ENCODE measurements around the gene TMEM14A.
"Not testable (repeated sequence)": the region's sequence is repeated elsewhere in the genome, so short reads cannot be mapped to it uniquely, and the experiment has no call there.

Gene TMEM14A, protein sequence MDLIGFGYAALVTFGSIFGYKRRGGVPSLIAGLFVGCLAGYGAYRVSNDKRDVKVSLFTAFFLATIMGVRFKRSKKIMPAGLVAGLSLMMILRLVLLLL

DNA sequence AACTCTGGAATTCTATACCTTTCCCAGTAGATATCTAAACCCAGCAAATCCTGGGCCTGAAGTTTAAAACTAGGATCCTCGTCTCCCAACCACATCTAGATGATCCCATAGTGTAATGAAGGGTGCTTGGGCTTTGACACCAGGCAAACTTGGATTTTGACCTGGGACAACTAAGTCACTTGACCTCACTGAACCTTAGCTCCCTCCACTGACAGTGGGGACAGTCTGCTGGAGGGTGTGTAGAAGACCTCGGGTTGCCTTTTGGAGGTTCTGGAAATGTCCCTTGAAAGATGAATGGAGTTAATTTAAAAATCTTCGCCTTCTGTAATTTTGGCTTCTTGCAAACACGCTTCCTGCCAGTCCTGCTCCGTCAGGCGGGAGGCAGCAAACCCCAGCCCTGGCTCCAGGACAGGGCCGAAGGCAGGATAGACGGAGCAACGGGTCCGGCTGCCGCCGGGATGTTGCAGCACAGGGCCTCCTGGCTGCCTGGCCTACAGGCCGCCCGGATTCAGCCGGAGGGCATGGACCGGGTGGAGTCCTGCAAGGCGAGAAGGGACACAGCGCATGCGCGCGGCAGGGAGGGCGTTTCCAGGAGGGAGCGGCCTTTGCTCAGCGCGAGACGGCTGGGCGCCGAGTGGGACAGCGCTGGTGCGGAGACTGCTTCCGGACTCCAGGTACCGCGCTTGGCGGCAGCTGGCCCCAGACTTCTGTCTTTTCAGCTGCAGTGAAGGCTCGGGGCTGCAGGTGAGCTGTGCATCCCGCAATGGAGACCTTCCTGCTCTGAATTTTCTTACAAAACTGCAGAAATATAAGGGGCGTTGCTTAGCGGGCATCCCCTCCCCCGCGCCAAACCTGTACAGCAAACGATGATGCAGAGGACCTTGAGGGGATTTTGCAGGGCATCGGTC lies at the start of gene TMEM14A:
Gene TMEM14A, plus strand, starts transcription at position 612 of the 908 bp plus-strand sequence. CDS start 5,990 bp downstream, outside the sequence.
- peak; percentile 93 for DNase-seq

DNA sequence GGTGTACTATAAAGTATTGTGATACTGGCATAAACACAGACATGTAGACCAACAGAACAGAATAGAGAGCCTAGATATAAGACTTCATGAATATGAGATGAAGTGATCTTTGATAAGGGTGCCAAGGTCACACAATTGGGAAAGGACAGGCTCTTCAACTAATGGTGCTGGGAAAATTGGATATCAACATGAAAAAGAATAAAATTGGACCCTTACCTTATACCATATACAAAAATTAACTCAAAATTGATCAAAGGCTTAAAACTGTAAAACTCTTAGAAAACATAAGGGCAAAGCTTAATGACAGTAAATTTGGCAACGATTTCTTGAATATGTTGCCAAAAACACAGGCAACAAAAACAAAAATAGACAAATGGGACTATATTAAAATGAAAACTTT lies 49.3 kb upstream of the TMEM14A start:
- no peak for DNase-seq

DNA sequence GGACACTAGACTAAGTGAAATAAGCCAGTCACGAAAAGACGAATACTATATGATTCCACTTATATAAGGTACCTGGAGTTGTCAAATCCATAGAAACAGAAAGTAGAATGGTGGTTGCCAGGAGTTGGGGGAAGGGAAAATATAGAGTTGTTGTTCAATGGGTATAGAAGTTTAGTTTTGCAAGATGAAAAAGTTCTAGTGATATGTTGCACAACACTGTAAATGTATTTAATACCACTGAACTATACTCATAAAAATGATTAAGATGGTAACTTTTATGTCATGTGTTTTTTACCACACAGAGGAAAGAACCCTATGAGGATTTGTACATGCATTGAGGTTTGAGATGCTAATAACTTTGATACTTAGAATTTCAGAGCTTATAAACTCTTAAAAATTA lies 48.1 kb upstream of the TMEM14A start:
- no peak for DNase-seq

DNA sequence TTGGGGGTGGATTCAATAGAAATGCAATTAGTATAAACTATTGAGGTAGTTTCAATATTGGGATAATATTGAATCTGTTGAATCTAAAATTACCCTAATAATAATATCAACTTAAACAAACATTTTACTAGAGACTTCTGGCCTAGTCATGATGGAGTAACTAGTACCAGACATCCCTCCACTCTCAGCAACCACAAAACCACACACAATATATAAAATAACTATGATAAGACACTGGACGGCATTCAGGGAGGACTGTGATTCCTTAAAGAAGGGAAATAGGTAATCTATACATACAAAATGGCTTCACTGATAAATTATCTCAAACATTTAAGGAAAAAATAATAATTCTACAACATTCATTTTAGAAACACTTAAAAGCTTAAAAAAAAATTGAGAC lies 38.9 kb upstream of the TMEM14A start:
- no peak for DNase-seq

DNA sequence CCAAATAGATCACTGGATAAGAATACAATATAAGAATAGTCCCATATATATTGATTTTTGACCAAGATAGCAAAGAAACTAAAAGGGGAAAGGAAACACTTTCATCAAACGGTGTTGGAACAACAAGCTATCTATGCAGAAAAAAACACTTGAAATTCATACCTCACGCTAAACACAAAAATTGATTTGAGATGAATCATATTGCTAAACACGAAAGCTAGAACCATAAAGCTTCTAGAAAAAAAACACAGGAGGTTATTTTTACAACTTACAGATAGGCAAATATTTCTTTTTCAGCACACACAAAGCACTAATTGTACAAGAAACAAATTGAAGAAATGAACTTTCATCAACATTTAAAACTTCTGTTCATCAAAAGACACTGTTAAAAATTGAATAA lies 36.7 kb upstream of the TMEM14A start:
- no peak for DNase-seq

DNA sequence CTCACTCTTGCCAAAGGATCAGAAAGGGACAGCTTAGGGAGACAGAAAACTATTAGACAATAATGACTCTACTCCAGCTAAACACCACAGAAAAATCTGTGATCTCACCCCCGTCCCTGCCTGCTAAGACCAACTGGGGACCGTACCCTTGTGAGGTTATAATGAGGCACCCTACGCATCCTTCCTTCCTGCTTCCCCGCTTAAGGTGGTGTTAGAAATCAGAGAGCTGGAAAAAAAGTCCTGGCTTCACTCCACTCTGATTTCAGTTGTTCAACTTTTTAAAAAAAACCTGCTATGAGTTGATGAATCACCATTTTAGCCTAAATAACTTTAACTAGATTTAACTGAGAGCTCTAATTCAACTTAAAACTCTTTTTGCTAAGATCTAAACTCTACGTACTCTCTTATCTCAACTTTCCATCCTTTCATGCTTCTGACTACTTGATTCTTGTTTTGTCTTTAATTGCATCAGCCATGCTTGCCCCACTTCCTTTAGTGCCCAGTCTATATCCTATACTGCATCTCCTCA lies 35.8 kb upstream of the TMEM14A start:
- no peak for DNase-seq

DNA sequence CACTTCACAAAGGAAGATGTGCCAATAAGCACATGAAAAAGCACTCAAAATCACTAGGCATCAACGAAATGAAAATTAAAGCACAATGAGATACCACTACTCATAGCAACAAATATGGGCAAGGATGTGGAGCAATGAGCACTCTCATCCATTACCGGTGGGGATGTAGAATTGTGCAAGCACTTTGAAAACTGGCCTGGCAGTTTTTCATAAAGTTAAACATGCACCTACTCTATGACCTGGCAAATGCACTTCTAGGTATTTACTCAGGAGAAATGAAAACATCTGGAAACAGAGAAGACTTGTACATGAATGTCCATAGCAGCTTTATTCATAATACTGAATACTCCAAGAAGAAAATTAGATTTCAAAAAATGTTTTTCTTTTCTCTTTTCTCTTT lies 34.1 kb upstream of the TMEM14A start:
- no peak for DNase-seq

DNA sequence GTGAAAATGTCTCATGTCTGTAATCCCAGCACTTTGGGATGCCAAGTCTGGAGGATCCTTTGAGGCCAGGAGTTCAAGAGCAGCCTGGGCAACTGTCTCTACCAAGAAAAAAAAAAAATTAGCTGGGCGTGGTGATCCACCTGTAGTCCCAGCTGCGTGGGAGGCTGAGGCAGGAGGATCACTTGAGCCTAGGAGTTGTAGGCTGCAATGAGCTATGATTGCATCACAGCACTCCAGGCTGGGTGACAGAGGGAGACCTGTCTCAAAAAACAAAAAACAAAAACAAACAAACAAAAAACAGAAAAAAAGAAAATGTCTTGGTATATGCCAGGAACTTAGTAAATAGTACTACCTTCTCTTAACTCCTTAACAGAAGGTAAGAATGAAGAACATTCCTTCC lies 31.4 kb upstream of the TMEM14A start:
- no peak for DNase-seq

DNA sequence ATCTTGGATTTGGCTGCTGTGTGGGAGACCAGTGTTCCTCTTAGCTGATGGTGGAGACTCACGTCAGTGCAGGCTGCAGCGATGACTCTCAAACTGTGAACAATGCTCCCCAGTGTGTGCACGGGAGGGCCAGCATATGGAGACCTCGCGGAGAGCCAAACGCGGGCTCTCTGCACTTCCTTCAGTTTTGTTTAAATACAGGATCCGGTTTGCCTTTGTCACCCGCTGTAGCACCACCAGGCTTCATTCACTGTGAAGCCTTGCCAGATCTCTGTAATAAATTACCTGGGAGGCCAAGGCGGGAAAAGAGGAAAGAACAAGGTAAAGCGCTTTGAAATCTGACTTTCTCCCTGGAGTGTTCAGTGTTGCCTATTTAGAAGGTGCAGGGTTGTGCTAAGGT lies 30.7 kb upstream of the TMEM14A start:
- DNase-seq, result peak; percentile 35

DNA sequence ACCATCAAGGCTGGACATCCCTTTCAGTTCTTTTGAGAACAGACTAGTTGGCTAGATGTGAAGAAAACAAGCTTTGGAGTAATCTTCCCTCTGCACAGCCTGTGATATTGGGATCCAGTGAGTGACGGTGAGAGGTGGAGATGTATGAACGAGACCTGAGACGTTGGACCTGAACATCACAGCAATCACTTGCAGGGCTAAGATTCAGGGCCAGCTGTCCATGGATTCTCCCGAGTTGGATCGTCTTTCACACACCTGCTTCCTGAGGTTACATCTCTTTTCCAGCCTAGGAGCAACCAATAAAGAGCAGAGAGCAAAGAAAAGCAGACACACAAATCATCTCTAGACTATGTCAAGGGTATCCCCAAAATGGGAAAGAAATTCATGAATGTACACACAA lies 30.0 kb upstream of the TMEM14A start:
- DNase-seq, result no peak

DNA sequence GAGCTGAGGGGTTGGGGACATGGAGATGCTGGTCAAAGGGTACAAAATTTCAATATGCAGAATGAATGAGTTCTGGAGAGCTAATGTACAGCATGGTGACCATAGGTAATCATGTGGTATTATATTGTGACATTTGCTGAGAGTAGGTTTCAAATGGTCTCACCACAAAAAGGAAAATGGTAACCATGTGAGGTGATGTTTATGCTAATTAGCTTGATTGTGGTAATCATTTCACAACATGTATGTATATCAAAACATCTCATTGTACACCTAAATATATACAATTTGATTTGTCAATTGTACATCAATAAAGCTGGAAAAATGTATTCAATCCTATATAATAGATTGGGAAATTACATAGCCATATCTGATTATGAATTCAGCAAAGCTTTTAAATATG lies 29.5 kb upstream of the TMEM14A start:
- DNase-seq, result no peak

DNA sequence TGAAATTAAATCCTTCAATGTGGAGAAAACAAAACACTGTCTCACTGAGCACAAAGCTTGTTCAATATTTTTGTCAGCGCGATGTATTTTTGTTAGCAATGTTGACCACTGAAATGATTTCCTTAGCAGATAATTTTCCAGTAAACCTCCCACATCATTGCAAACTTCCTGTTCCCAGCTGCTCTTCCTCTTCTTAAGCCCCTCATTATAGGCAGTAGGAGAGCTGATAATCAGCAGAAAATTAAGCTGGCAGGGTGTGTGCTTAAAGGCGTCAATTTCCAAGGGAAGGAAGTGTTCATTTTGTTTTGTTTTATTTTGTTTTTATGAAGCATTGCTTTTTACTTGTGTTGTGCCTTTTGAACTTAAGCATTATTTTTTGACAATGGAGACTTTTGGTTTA lies 29.1 kb upstream of the TMEM14A start:
- DNase-seq, result peak; percentile 59

DNA sequence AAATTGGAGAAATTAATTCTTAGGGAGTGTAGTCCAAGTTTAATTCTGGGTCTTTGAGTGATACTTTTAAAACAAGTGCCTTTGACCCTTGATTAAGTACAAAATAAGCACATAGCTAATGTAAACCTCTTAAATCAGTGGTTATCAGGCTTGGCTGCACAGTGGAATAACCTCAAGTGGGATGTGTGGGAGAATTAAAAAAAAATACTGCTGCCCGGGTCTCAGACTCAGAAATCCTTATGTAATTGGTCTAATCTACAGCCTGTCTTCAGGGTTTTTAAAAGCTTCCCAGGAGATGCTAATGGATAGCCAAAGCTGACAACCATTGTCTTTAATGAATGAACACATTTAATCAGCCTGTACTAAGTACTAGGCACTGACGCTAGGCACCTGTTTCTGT lies 28.5 kb upstream of the TMEM14A start:
- DNase-seq, result no peak

DNA sequence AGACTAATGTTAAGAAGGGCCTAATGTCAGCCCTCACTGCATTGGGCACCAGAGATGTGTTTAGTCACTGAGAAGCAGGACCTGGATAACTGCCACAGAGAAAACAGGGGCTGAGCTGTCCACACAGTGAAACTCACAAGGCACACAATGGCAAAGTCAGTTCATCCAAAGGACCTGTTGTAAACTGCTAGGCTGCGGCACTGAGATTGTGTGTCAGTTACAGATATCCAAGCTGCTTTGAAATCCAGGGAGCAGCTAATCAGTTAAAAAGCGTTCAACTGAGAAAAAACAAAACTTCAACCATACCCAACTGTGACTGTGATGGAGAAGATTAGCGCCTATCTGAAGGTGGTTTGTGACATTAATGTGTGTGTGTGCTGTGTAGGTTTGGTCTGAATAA lies 27.8 kb upstream of the TMEM14A start:
- DNase-seq, result no peak

DNA sequence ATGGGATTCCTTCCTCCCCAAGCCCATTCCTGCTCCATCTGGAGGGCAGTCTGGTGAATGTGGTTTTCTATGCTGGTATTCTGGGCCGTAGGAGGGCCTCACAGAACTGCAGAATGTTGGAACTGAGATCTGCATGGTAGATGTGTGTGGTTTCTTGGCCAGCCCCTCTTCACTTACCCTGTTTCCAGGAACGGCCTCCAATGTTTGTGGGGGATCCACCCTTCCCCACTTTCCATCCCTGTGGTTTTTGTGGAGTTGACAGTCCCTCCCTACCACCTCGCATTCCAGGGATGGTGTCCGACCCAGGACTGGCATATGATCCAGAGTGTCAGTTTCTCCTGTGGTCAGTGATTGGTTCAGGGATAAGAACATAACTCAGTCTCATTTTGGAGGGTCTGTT lies 26.7 kb upstream of the TMEM14A start:
- DNase-seq, result no peak

DNA sequence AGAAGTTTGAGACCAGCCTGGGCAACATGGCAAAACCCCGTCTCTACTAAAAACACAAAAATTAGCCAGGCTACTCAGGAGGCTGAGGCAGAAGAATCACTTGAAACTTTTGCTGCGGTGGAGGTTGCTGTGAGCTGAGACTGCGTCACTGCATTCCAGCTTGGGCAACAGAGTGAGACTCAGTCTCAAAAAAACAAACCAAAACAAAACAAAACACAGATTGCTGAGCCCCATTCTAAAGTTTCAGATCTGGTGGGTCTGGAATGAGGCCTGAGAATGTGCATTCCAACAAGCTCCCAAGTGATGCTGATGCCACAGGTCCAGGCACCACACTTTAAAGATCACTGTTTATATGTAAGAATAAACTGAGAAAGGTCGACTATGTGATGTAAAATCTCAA lies 24.9 kb upstream of the TMEM14A start:
- no peak for DNase-seq

DNA sequence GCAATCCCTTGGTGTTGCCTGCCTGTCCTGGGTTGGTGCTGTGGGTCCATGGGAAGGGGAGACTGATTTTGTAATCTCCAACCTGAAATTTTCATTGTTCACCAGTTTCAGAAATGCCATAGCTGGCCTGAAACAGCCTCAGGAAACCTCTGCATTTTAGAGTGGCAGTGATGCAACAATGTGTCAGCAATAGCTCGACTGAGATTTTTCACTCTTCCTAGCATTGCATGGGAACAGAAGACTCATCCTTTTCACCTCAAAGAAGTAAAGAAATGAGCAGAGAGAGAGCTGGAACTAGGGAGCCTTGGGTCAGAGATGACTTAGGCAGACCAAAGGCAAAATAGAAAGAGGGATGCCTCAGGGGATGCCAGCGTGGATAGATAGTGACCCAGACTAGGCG lies 23.7 kb upstream of the TMEM14A start:
- DNase-seq, result peak; percentile 42

DNA sequence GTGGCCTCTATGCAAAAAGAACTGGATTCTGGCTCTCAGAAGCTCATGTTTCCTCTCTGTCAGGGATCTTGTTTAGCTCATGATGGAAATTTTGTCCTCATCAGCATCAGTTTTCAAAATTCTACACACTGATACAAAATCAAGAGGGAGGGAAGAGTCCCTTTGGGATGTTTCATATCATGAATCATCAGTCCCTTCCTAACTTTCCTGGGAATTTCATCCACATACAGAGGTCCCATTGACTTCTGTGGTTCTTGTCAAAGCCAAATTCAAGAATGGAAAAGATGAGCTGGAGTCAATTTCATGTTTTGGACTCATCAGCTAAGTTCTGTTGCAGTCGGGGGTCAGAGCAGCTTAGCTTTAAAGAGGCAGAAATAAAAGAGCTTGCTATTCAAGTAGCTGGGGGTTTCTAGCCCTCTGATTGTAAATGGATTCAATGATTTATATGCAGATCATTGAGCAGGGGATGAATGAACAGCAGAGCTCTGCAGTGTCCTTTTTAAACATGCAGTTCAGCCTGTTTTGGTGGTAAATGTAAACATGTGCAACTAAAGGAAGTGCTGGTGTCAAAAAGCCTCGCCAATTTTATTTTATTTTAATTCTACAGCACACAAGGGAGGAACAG lies 21.3 kb upstream of the TMEM14A start:
- no peak for DNase-seq

DNA sequence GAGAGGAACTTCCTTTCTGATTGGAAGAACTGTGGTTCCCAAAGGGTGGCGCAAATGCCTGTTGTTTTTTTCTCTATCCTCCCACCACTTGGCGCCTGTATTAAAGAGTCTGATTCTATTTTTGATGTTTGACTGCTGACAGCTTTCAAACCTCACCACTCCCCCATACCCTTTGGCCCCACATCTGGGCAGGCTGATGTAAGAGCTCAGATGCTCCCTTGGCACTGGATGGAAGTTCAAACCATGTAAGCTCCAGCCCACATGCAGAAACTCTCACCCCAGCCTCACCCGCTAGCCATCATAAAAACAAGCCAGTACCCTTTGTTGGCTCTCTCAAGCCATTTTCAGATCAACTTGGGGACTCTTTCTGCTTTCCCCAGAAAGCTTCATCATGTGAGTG lies 20.0 kb upstream of the TMEM14A start:
- no peak for DNase-seq

DNA sequence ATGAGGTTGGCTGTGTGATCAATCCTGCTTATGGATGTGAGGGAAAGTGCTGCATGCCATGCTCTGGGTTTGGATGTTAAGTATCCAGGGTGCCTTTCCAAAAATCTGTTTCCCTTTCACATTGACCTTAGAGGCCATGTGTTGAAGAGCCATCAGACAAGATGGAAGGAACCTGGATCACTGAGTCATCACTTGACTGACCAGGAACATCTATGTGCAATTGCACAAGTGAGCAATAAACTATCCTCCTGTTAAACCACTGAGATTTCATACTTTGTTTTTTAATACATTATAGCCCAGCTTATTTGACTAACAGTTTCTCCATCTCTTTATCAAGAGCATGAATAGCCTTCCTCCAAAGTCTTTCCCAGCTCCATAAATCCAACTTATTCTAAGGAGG lies 17.8 kb upstream of the TMEM14A start:
- DNase-seq, result no peak

DNA sequence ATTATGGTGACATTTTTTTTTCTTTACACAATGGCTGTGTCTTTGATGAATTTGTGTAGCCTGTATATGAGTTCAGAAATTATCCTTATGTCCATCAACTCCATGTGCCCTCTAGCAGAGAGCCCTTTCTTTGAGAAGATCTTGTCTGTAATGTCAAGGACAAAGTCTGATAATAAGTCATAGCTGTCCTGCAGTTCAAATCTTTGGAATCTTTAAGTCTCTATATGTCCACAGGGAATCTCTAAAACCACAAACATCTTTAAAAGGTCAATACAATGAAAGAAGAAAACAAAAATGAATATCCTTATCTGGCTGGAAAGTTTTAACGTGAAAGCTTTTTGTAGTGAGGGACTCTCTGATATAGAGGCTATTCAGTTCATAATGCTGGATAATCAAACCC lies 16.9 kb upstream of the TMEM14A start:
- DNase-seq, result no peak

DNA sequence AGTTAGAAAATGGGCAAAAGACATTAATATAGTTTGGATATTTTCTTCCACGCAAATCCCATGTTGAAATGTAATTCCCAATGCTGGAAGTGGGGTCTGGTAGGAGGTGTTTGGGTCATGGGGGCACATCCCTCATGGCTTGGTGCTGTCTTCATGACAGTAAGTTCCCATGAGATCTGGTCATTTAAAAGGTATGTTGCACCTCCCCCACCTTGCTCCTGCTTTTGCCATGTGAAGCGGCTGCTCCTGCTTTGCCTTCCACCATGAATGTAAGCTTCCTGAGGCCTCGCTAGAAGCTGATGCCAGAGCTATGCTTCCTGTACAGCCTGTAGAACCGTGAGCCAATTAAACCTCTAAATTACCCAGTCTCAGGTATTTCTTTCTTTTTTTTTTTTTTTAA lies 16.3 kb upstream of the TMEM14A start:
- no peak for DNase-seq

DNA sequence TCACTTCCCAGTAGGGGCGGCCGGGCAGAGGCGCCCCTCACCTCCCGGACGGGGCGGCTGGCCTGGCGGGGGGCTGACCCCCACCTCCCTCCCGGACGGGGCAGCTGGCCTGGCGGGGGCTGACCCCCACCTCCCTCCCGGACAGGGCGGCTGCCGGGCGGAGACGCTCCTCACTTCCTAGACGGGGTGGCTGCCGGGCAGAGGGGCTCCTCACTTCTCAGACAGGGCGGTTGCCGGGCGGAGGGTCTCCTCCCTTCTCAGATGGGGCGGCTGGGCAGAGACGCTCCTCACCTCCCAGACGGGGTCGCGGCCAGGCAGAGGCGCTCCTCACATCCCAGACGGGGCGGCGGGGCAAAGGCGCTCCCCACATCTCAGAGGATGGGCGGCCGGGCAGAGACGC lies 15.0 kb upstream of the TMEM14A start:
- DNase-seq, result not testable (repeated sequence)

DNA sequence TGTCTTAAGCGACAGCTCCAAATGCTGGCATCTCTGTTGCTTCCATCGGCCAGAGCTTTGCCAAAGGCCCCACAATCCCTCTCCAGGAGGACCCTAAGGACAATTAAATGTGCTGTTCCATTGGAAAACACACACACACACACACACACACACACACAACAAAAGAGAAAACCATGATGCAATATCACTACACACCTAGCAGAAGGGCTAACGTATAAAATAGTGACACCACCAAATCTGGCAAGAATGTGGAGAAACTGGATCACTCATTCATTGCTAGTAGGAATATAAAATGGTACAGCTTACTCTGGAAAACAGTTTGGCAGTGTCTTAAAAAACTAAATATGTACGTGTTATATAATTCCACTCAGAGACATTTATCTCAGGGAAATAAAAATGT lies 13.0 kb upstream of the TMEM14A start:
- no peak for DNase-seq
